ENCODE measurements around the gene FBLN1. TPM values are rescaled to one million over a fixed set of nuclear protein-coding genes. Genes with fewer than 3 reads are reported as not detected.

The FBLN1 gene
- total and polyA plus RNA-seq, 2 donors (not counting 3 experiments of a cell fraction or from before 2014, with no cell fraction given): 1.2 to 4.0 TPM

GRCh38 chr22:45612940-45613339 is 110.3 kb downstream of the FBLN1 start:
- Histone ChIP-seq H4K20me1 (replicated peaks; ENCODE audit: control insufficient read depth, extremely low read depth, insufficient read depth, low read length) (no peaks in the 10 kb centered on the region), H3K79me2 (ENCODE audit: control insufficient read depth, insufficient read depth, low read length) (no peaks in the 10 kb centered on the region), H3K4me1 (ENCODE audit: control insufficient read depth, extremely low read depth, insufficient read depth, low read length) (peaks cover 5% of the 10 kb centered on the region), H3K27me3 (ENCODE audit: control insufficient read depth in 2 of 2, insufficient read depth in 2 of 2, low read length in 2 of 2) (peaks cover 0 to 4% of the 10 kb centered on the region in 2 experiments), H3K9me1 (replicated peaks; ENCODE audit: control insufficient read depth, extremely low read depth, insufficient read depth, low read length) (no peaks in the 10 kb centered on the region), H3K4me3 (replicated peaks in 1 of 3; ENCODE audit: insufficient read depth in 1 of 3, low read depth in 1 of 3, low read length in 3 of 3) (no peak overlapping the region), H3K9ac (replicated peaks; ENCODE audit: extremely low read depth, insufficient read depth, low read length) (no peak overlapping the region), H3K4me2 (ENCODE audit: insufficient read depth, low read length) (no peak overlapping the region), H3K36me3 (ENCODE audit: control insufficient read depth in 2 of 2, extremely low read depth in 1 of 2, insufficient read depth in 2 of 2, low read length in 2 of 2) (no peaks in the 10 kb centered on the region), H2AFZ (ENCODE audit: low read depth, low read length) (no peak overlapping the region), H3K9me3 (replicated peaks; ENCODE audit: control insufficient read depth, insufficient read depth, low read length) (no peaks in the 10 kb centered on the region), H3K27ac (ENCODE audit: insufficient read depth, low read depth, low read length) (no peak overlapping the region)
- FAIRE-seq (no peak), DNase-seq (ENCODE audit: low read depth, low spot score) (no peak)
- TF ChIP-seq POLR2A (IDR thresholded peaks at IDR 0.05; ENCODE audit: low read depth, low read length) (no peak), EZH2 (IDR thresholded peaks at IDR 0.05; ENCODE audit: borderline replicate concordance, low read depth, low read length, severe bottlenecking) (no peak), MYC (IDR thresholded peaks at IDR 0.05; ENCODE audit: low read depth, low read length) (no peak), FOS (IDR thresholded peaks at IDR 0.05; ENCODE audit: borderline replicate concordance, insufficient read depth, low read length) (no peak), GATA2 (IDR thresholded peaks at IDR 0.05; ENCODE audit: insufficient read depth, insufficient read length, low read depth, low read length) (no peak), JUN (IDR thresholded peaks at IDR 0.05; ENCODE audit: borderline replicate concordance, insufficient read depth, insufficient read length, low read depth) (no peak), CTCF (IDR thresholded peaks at IDR 0.05; ENCODE audit: extremely low read depth in 1 of 2, insufficient read depth in 1 of 2, low read depth in 1 of 2, low read length in 2 of 2) (no peak), MAX (IDR thresholded peaks at IDR 0.05; ENCODE audit: insufficient read depth, insufficient read length) (no peak), POLR2AphosphoS5 (IDR thresholded peaks at IDR 0.05; ENCODE audit: insufficient read depth, low read depth, low read length) (no peak)
- dilution Hi-C loops (cut with MboI; ENCODE audit: extremely low pct_ligation_motif_present, low sequenced_read_pairs): no loop called here
- intact Hi-C loops (cut with micrococcal nuclease): no loop called here
- BruUV-seq (replicated peaks): no TSS peak
- ChIA-PET POLR2A (no interaction called here), CTCF (no interaction called here)

All from endothelial cell of umbilical vein (primary cell).